Heart right ventricle (tissue), 16 donors: ENCODE data around the gene GLIPR1. TPM values are rescaled to one million over a fixed set of nuclear protein-coding genes. Genes with fewer than 3 reads are reported as not detected.
A peak's percentile ranks its signal among the peaks of the same experiment; 100 is the strongest.

ENCODE experiments used
- ATAC-seq, 8 donors: fragments of 200-7000 bp; cut with Tn5 transposase; one replicate each; pipeline ENCODE4 v1.9.1; 2020; ENCODE audit warnings: mild to moderate bottlenecking in 8 of 8, moderate library complexity in 8 of 8, moderate number of reproducible peaks in 1 of 8
- DNase-seq, 2 donors: peaks; one replicate each; pipeline ENCODE4 v3.0.0-alpha.2; 2020
- H3K27ac ChIP-seq, 10 donors: fragments of 200-600 bp; sonication (generic) in 2 of 10; one replicate each; pipeline versions ENCODE4 v1.5.0 to v1.8.0; 2020 to 2022; ENCODE audit warnings: mild to moderate bottlenecking in 3 of 10
- H3K27me3 ChIP-seq, 7 donors: fragments of 200-600 bp; one replicate each; pipeline ENCODE4 v1.8.0; 2021 to 2022; ENCODE audit warnings: mild to moderate bottlenecking in 2 of 7
- H3K36me3 ChIP-seq, 9 donors: fragments of 200-600 bp; sonication (generic) in 1 of 9; one replicate each; pipeline versions ENCODE4 v1.5.0 to v1.8.0; 2020 to 2022; ENCODE audit warnings: mild to moderate bottlenecking in 2 of 9
- H3K4me1 ChIP-seq, 9 donors: fragments of 200-600 bp; sonication (generic) in 1 of 9; one replicate each; pipeline versions ENCODE4 v1.5.0 to v1.8.0; 2020 to 2022; ENCODE audit warnings: mild to moderate bottlenecking in 4 of 9
- H3K4me3 ChIP-seq, 10 donors: fragments of 200-600 bp; sonication (generic) in 2 of 10; one replicate each; pipeline versions ENCODE4 v1.5.0 to v1.8.0; 2020 to 2022; ENCODE audit warnings: mild to moderate bottlenecking in 7 of 10, moderate library complexity in 2 of 10
- H3K9me3 ChIP-seq, 11 donors: fragments of 200-600 bp in 10 of 11; sonication (generic) in 2 of 11; one replicate each; pipeline versions ENCODE4 v1.5.0 to v1.8.0; 2013 to 2022; ENCODE audit warnings: mild to moderate bottlenecking in 2 of 11, control low read depth in 1 of 11, moderate library complexity in 1 of 11
- CTCF ChIP-seq, 9 donors: fragments of 200-600 bp; sonication (generic) in 2 of 9; IDR thresholded peaks; one replicate each; pipeline versions ENCODE4 v1.5.0 to v1.8.0; 2021 to 2022; ENCODE audit warnings: antibody characterized with exemption in 9 of 9, mild to moderate bottlenecking in 5 of 9, moderate library complexity in 1 of 9
- WGBS, 2 donors: extraction: QIAGEN DNeasy Blood & Tissue Kit; methylation state at CpG; one replicate each; pipeline ENCODE4 v1.1.7; 2013; ENCODE audit warnings: inconsistent platforms in 1 of 2; 5-methylcytosine and 5-hydroxymethylcytosine counted together
- intact Hi-C, 10 donors: fragments of 100-400 bp; cut with DNase I; formaldehyde crosslinking; loops; one replicate each; pipeline versions ENCODE4 v1.11.1 to v1.14.2; 2022
- polyA plus RNA-seq, 2 donors: library from polyadenylated mRNA; stranded (reverse); fragments of 200-250 nt; gene quantifications; one replicate each; pipeline ENCODE4 v1.2.3, GENCODE V29; 2013
- total RNA-seq, 10 donors: library from RNA; stranded (reverse); fragmentation: NEBNext Ultra II Directional in 3 of 10; extraction: Animal tissue kit (Norgen Biotek cat#: 25700) in 3 of 10; gene quantifications; one replicate each; pipeline versions ENCODE4 v1.2.1 to v1.2.4, GENCODE V29; 2021 to 2023
- donor health status: Arrhythmogenic right ventricular cardiomyopathy.
- donor health status: ischemic (EF 13 %, LVEDD 7.1; RV severe dilation, severe dysfunction).
- donor health status: healthy with polysubstance abuse.
- donor health status: DM: no; HTN: yes; CAD: no.
- donor health status: DM: no; HTN: no; CAD: no.
- donor health status: ischemic (EF 25% LVEDD 6.9; RV normal size, moderate dysfunction).
- donor health status: ischemic (EF 25% LVEDD 5.7; RV mildly dilated, moderate dysfunction).
- donor health status: healthy.
- donor health status: DM: yes; HTN: yes; CAD: no.
- donor health status: Ischemic cardiomyopathy.
- donor health status: ischemic (EF 35%, LVEDD 5.7; RV mildly dilated, moderate dysfunction).
- donor health status: nonischemic (EF 11% LVEDD 7.7; RV severe dilation, severe dysfunction).
- donor health status: DM: yes; HTN: yes; CAD: no.
- donor health status: PGD.
- donor health status: ischemic (EF 29% LVEDD 5.4; RV normal size, mild dysfunction).
- donor health status: nonischemic (EF 23%, LVEDD 6.1; RV moderate dilation, normal function).

The GLIPR1 gene
- total and polyA plus RNA-seq, 12 donors: 2.0 to 25.6 (median 4.6) TPM

- no peaks in the 10 kb centered on the region for H3K9me3 ChIP-seq
- intact Hi-C loops: loop anchor here in 4 of 10 donors (10.0 kb wide), 1 partner anchor 485 kb away; the partner anchor contains the start of gene PHLDA1 (in 4 of the 4)
- no peaks in the 10 kb centered on the region for H3K36me3 ChIP-seq
- no peak for ATAC-seq
- no peak for TF ChIP-seq CTCF (IDR thresholded peaks at IDR 0.05)
- H3K4me1 ChIP-seq: peaks cover 0 to 34% (median 25%) of the 10 kb centered on the region in 9 donors
- DNase-seq: no peak
- H3K4me3 ChIP-seq: peak overlapping the region in 1 of 10 donors; percentile 8
- peak overlapping the region in 6 of 10 donors; percentile 1 to 81 (median 71) for H3K27ac ChIP-seq
- no peaks in the 10 kb centered on the region for H3K27me3 ChIP-seq
- WGBS, 2 donors: 53 to 63% methylated on average over 2 of the region's 2 CpGs
Observed at GRCh38 chr12:75549989-75550388, 69.4 kb downstream of the GLIPR1 start.

- Histone ChIP-seq H3K27ac (peak overlapping the region in 6 of 10 donors; percentile 1 to 81 (median 71)), H3K4me1 (peaks cover 0 to 34% (median 25%) of the 10 kb centered on the region in 9 donors), H3K36me3 (no peaks in the 10 kb centered on the region), H3K9me3 (no peaks in the 10 kb centered on the region), H3K4me3 (peak overlapping the region in 1 of 10 donors; percentile 8), H3K27me3 (no peaks in the 10 kb centered on the region)
- TF ChIP-seq CTCF (IDR thresholded peaks at IDR 0.05): no peak
- ATAC-seq (peak; percentile 35 to 90 (median 58)), DNase-seq (peak in 1 of 2 donors; percentile 21)
- 12 to 16% methylated on average over 8 of the region's 8 CpGs for WGBS, 2 donors
- intact Hi-C loops: loop anchor here in 4 of 10 donors (10.0 kb wide), 1 partner anchor 484 kb away; the partner anchor contains the start of gene PHLDA1 (in 4 of the 4)
Observed at GRCh38 chr12:75550401-75551240, 70.1 kb downstream of the GLIPR1 start.

GRCh38 chr12:75551477-75551876 lies 70.9 kb downstream of the GLIPR1 start:
- TF ChIP-seq CTCF (IDR thresholded peaks at IDR 0.05): no peak
- ATAC-seq (no peak), DNase-seq (no peak)
- no peaks in the 10 kb centered on the region for H3K9me3 ChIP-seq
- peaks cover 0 to 34% (median 25%) of the 10 kb centered on the region in 9 donors for H3K4me1 ChIP-seq
- intact Hi-C loops: loop anchor here in 4 of 10 donors (10.0 kb wide), 1 partner anchor 483 kb away; the partner anchor contains the start of gene PHLDA1 (in 4 of the 4)
- peak overlapping the region in 4 of 10 donors; percentile 67 to 81 (median 77) for H3K27ac ChIP-seq
- H3K27me3 ChIP-seq: no peaks in the 10 kb centered on the region
- no peaks in the 10 kb centered on the region for H3K36me3 ChIP-seq
- no peak overlapping the region for H3K4me3 ChIP-seq

- H3K4me3 ChIP-seq: no peak overlapping the region
- H3K36me3 ChIP-seq: no peaks in the 10 kb centered on the region
- no peak for TF ChIP-seq CTCF (IDR thresholded peaks at IDR 0.05)
- ATAC-seq (peak in 7 of 8 donors; percentile 59 to 93 (median 84)), DNase-seq (no peak)
- peaks cover 0 to 34% (median 25%) of the 10 kb centered on the region in 9 donors for H3K4me1 ChIP-seq
- H3K9me3 ChIP-seq: no peaks in the 10 kb centered on the region
- WGBS, 2 donors: 48 to 61% methylated on average over 1 of the region's 1 CpG
- no peaks in the 10 kb centered on the region for H3K27me3 ChIP-seq
- H3K27ac ChIP-seq: peak overlapping the region in 6 of 10 donors; percentile 23 to 83 (median 70)
- intact Hi-C loops: loop anchor here in 4 of 10 donors (10.0 kb wide), 1 partner anchor 481 kb away; the partner anchor contains the start of gene PHLDA1 (in 4 of the 4)
Observed at GRCh38 chr12:75553398-75553797, 72.8 kb downstream of the GLIPR1 start.

Other genes with a start within 250 kb of the GLIPR1 start
- gene CAPS2, start 150.4 kb upstream of the GLIPR1 start, total RNA-seq: 10 to 100 TPM; 10.3 to 16.0 (median 13.0) TPM
- gene CAPS2, start 150.4 kb upstream of the GLIPR1 start, polyA plus RNA-seq: 10 to 100 TPM in 1 of 2 donors, 1 to 10 TPM in 1; 1.4 to 11.0 TPM
- not detected for gene GLIPR1L1, start 146.1 kb upstream of the GLIPR1 start, total RNA-seq
- gene GLIPR1L1, start 146.1 kb upstream of the GLIPR1 start, polyA plus RNA-seq: not detected
- 1 to 10 TPM in 7 of 10 donors, under 1 TPM in 3; 0.66 to 2.9 (median 1.5) TPM for gene GLIPR1L2, start 89.7 kb upstream of the GLIPR1 start, total RNA-seq
- gene GLIPR1L2, start 89.7 kb upstream of the GLIPR1 start, polyA plus RNA-seq: under 1 TPM; 0.80 to 0.88 TPM
- gene KRR1, start 30.9 kb downstream of the GLIPR1 start, total RNA-seq: 10 to 100 TPM; 29.2 to 44.2 (median 33.1) TPM
- 10 to 100 TPM in 1 of 2 donors, 1 to 10 TPM in 1; 8.9 to 19.6 TPM for gene KRR1, start 30.9 kb downstream of the GLIPR1 start, polyA plus RNA-seq